Lung (tissue), 12 donors: ENCODE measurements around the gene YJU2. TPM values are rescaled to one million over a fixed set of nuclear protein-coding genes. Genes with fewer than 3 reads are reported as not detected.

ENCODE experiments used
- ATAC-seq: fragments of 200-7000 bp; cut with Tn5 transposase; one replicate; pipeline ENCODE4 v1.9.1; 2020; ENCODE audit warnings: moderate number of reproducible peaks; ENCODE audit not compliant: insufficient read depth, low FRiP score
- DNase-seq, 3 donors: peaks; one replicate each; pipeline ENCODE4 v3.0.0-alpha.2; 2013 to 2017
- H3K27ac ChIP-seq, 2 donors: one replicate each; pipeline ENCODE4 v1.5.1; 2013; ENCODE audit warnings: mild to moderate bottlenecking in 2 of 2, moderate library complexity in 2 of 2, control low read depth in 1 of 2, inconsistent platforms in 1 of 2, low read depth in 1 of 2, low read length in 1 of 2
- H3K27me3 ChIP-seq, 3 donors: one replicate each; pipeline ENCODE4 v1.5.1; 2013; ENCODE audit warnings: low read length in 2 of 3; ENCODE audit not compliant: control insufficient read depth in 3 of 3, insufficient read depth in 3 of 3
- H3K36me3 ChIP-seq, 4 donors: one replicate each; pipeline ENCODE4 v1.5.1; 2013; ENCODE audit warnings: low read length in 4 of 4, mild to moderate bottlenecking in 1 of 4, moderate library complexity in 1 of 4; ENCODE audit not compliant: control insufficient read depth in 4 of 4, insufficient read depth in 4 of 4
- H3K4me1 ChIP-seq, 5 donors: one replicate each; pipeline ENCODE4 v1.5.1; 2013; ENCODE audit warnings: low read length in 5 of 5, mild to moderate bottlenecking in 2 of 5, moderate library complexity in 1 of 5; ENCODE audit not compliant: control insufficient read depth in 5 of 5, insufficient read depth in 5 of 5
- H3K4me3 ChIP-seq: one replicate; pipeline ENCODE4 v1.5.1; 2013; ENCODE audit warnings: mild to moderate bottlenecking, control low read depth, moderate library complexity
- H3K9ac ChIP-seq, 2 donors: one replicate each; pipeline ENCODE4 v1.5.1; 2013; ENCODE audit warnings: low read length in 2 of 2, control low read depth in 1 of 2; ENCODE audit not compliant: insufficient read depth in 1 of 2
- H3K9me3 ChIP-seq, 4 donors: one replicate each; pipeline ENCODE4 v1.5.1; 2013; ENCODE audit warnings: low read length in 3 of 4, mild to moderate bottlenecking in 1 of 4, moderate library complexity in 1 of 4; ENCODE audit not compliant: control insufficient read depth in 4 of 4, insufficient read depth in 3 of 4
- WGBS, 2 donors: extraction: QIAGEN DNeasy Blood & Tissue Kit; methylation state at CpG; one replicate each; pipeline ENCODE4 v1.1.7; 2013; 5-methylcytosine and 5-hydroxymethylcytosine counted together
- polyA plus RNA-seq, 2 donors: library from polyadenylated mRNA; stranded (reverse); fragments of 200-250 nt; gene quantifications; one replicate each; pipeline ENCODE4 v1.2.1, GENCODE V29; 2013
- total RNA-seq, 2 donors: library from RNA; depleted of rRNA in 1 of 2; stranded (reverse); fragments of >200 nt in 1 of 2; gene quantifications; one replicate each; pipeline ENCODE4 v1.2.1, GENCODE V29; 2014 to 2021
- TF ChIP-seq, protein P1 (sequence below): IDR thresholded peaks from 2 replicates; pipeline ENCODE4 v1.5.1; 2012; ENCODE audit warnings: mild to moderate bottlenecking; ENCODE audit errors: control extremely low read depth, extremely low read depth
- donor health status: control.
- donor health status: control.
- donor health status: Bipolar disorder and iron deficiency.
- donor health status: healthy.
- donor health status: DM: yes; HTN: yes; CAD: no.

YJU2 gene
- total and polyA plus RNA-seq, 4 donors, result 11.2 to 44.2 (median 26.5) TPM

DNA sequence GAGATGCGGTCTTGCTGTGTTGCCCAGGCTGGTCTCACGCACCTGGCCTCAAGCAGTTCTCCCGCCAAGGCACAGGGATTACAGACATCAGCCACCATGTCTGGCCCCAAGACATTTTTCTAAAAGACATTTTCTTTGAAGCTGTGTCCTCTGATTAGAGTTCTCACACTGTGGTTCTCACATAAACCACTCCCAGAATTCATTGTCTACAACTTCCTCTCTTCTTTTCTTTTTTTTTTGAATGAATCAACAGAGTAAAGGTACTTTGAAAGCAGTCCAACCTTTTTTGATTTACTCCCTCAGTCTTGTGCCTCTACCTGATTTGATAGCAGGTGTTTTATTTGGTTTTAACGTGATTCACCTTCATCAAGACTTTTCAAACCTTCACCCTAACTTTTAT, 17.9 kb downstream of the YJU2 start:
- H3K36me3 ChIP-seq, result peaks cover 0 to 51% (median 16%) of the 10 kb centered on the region in 4 donors
- no peak overlapping the region for H3K9ac ChIP-seq
- no peak overlapping the region for H3K27ac ChIP-seq
- H3K27me3 ChIP-seq, result no peaks in the 10 kb centered on the region
- H3K4me1 ChIP-seq, result no peaks in the 10 kb centered on the region
- ATAC-seq (no peak), DNase-seq (no peak)
- no peaks in the 10 kb centered on the region for H3K9me3 ChIP-seq
- H3K4me3 ChIP-seq, result no peak overlapping the region
- TF ChIP-seq, protein P1, sequence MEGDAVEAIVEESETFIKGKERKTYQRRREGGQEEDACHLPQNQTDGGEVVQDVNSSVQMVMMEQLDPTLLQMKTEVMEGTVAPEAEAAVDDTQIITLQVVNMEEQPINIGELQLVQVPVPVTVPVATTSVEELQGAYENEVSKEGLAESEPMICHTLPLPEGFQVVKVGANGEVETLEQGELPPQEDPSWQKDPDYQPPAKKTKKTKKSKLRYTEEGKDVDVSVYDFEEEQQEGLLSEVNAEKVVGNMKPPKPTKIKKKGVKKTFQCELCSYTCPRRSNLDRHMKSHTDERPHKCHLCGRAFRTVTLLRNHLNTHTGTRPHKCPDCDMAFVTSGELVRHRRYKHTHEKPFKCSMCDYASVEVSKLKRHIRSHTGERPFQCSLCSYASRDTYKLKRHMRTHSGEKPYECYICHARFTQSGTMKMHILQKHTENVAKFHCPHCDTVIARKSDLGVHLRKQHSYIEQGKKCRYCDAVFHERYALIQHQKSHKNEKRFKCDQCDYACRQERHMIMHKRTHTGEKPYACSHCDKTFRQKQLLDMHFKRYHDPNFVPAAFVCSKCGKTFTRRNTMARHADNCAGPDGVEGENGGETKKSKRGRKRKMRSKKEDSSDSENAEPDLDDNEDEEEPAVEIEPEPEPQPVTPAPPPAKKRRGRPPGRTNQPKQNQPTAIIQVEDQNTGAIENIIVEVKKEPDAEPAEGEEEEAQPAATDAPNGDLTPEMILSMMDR, result no peak
- WGBS, 2 donors, result 68 to 74% methylated on average over 4 of the region's 4 CpGs

DNA sequence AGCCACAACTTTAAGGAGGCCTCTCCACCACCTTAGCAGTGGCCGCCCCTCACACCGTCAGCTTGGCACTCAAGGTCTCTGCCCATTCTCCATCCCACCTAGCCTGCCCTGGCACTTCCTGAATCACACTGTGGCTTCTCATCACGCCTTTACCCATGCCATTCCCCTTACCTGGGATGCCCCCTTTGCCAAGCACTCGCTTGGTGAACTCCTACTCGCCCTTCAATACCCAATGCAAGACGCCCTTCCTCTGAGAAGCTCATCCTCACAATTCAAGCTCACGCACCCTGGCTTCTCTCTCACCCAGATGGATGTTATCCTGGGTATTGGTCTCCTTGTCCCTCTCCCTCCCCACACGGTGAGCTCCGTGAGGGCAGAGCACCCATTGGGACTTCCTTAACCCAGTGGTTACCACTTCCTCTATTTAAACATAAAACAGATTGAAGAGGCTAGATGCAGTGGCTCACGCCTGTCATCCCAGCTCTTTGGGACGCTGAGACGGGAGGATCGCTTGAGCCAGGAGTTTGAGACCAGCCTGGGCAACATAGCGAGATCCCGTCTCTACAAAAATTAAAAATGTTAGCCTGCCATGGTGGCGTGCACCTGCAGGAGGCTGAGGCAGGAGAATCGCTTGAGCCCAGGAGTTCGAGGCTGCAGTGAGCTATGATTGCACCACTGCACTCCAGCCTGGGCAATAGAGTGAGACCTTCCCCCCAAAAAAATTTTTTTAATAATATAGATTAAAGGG, 19.5 kb downstream of the YJU2 start:
- TF ChIP-seq, protein P1, result no peak
- DNase-seq, result no peak
- Histone ChIP-seq H3K4me1 (no peaks in the 10 kb centered on the region), H3K27ac (no peak overlapping the region), H3K4me3 (no peak overlapping the region), H3K27me3 (no peaks in the 10 kb centered on the region), H3K36me3 (peaks cover 0 to 47% (median 15%) of the 10 kb centered on the region in 4 donors), H3K9me3 (no peaks in the 10 kb centered on the region), H3K9ac (no peak overlapping the region)
- 83 to 87% methylated on average over 18 of the region's 18 CpGs for WGBS, 2 donors
- no peak for ATAC-seq

GRCh38 chr19:4267101-4267900, 20.4 kb downstream of the YJU2 start:
- Histone ChIP-seq H3K27ac (no peak overlapping the region), H3K9ac (no peak overlapping the region), H3K9me3 (no peaks in the 10 kb centered on the region), H3K27me3 (no peaks in the 10 kb centered on the region), H3K36me3 (peaks cover 0 to 47% (median 15%) of the 10 kb centered on the region in 4 donors), H3K4me1 (no peaks in the 10 kb centered on the region), H3K4me3 (no peak overlapping the region)
- DNase-seq (peak; percentile 16 to 33 (median 21)), ATAC-seq (peak; percentile 58)
- TF ChIP-seq, protein P1, result peak; percentile 56
- 57 to 59% methylated on average over 21 of the region's 21 CpGs for WGBS, 2 donors
